ENCODE results near the gene CTU1. TPM values are rescaled to one million over a fixed set of nuclear protein-coding genes. Genes with fewer than 3 reads are reported as not detected.

The CTU1 gene
- 4.8 TPM for total RNA-seq
- polyA plus RNA-seq (ENCODE audit: insufficient read depth in 1 of 8, insufficient read length in 8 of 8, low replicate concordance in 1 of 8) = 1 to 10 TPM; 2.7 to 4.3 (median 3.3) TPM
- long read RNA-seq, donor 1, partial matches to known transcripts = 0 of 1 reads
- long read RNA-seq, donor 1, other reads (novel, unspliced or antisense) = 0 of 1 reads
- long read RNA-seq, donor 2 = 0 reads
- long read RNA-seq, donor 3, partial matches to known transcripts = 0 of 4 reads
- long read RNA-seq, donor 3, other reads (novel, unspliced or antisense) = 0 of 4 reads
- long read RNA-seq, donor 4, transcript CTU1-201 (3 exons, 2,087 nt) = major isoform, 5 of 5 reads
- long read RNA-seq, donor 4, partial matches to known transcripts = 0 of 5 reads
- long read RNA-seq, donor 4, other reads (novel, unspliced or antisense) = 0 of 5 reads
- long read RNA-seq, donor 5, transcript CTU1-201 (3 exons, 2,087 nt) = major isoform, 9 of 9 reads
- long read RNA-seq, donor 5, partial matches to known transcripts = 0 of 9 reads
- long read RNA-seq, donor 5, other reads (novel, unspliced or antisense) = 0 of 9 reads
- long read RNA-seq, donor 6, transcript CTU1-201 (3 exons, 2,087 nt) = major isoform, 7 of 7 reads
- long read RNA-seq, donor 6, partial matches to known transcripts = 0 of 7 reads
- long read RNA-seq, donor 6, other reads (novel, unspliced or antisense) = 0 of 7 reads
- long read RNA-seq, donor 7, transcript CTU1-201 (3 exons, 2,087 nt) = major isoform, 5 of 5 reads
- long read RNA-seq, donor 7, partial matches to known transcripts = 0 of 5 reads
- long read RNA-seq, donor 7, other reads (novel, unspliced or antisense) = 0 of 5 reads
- long read RNA-seq, donor 8, transcript CTU1-201 (3 exons, 2,087 nt) = major isoform, 5 of 5 reads
- long read RNA-seq, donor 8, partial matches to known transcripts = 0 of 5 reads
- long read RNA-seq, donor 8, other reads (novel, unspliced or antisense) = 0 of 5 reads
- long read RNA-seq, donor 9, partial matches to known transcripts = 0 of 3 reads
- long read RNA-seq, donor 9, other reads (novel, unspliced or antisense) = 0 of 3 reads
- long read RNA-seq, donor 10, partial matches to known transcripts = 0 of 3 reads
- long read RNA-seq, donor 10, other reads (novel, unspliced or antisense) = 0 of 3 reads
- long read RNA-seq, donor 11, transcript CTU1-201 (3 exons, 2,087 nt) = major isoform, 7 of 7 reads
- long read RNA-seq, donor 11, partial matches to known transcripts = 0 of 7 reads
- long read RNA-seq, donor 11, other reads (novel, unspliced or antisense) = 0 of 7 reads

GRCh38 chr19:51108066-51108804 lies at the start of gene CTU1:
CTU1 (minus strand) TSS chr19:51108409; CDS start chr19:51104569, 3,840 bp downstream.
- DNase-seq = peak; percentile 100
- H3K36me3 ChIP-seq (ENCODE audit: control insufficient read depth, insufficient read depth, low read length) = peaks cover 12% of the 10 kb centered on the region
- H3K27me3 ChIP-seq (ENCODE audit: control insufficient read depth, insufficient read depth, low read length) = peaks cover 7% of the 10 kb centered on the region
- WGBS (ENCODE audit: insufficient coverage) = 0% methylated on average over 37 of the region's 43 CpGs
- no peaks in the 10 kb centered on the region for H3K9me3 ChIP-seq (replicated peaks; ENCODE audit: control insufficient read depth, low read depth, low read length)
- peaks cover 16% of the 10 kb centered on the region for H3K4me1 ChIP-seq (ENCODE audit: control insufficient read depth, insufficient read depth, low read length)
- H3K4me3 ChIP-seq (ENCODE audit: low read length) = peak within 1 kb of the TSS; percentile 90
- H3K27ac ChIP-seq (ENCODE audit: low read length) = peak within 1 kb of the TSS; percentile 75

GRCh38 chr19:51157265-51157664 lies 49.1 kb upstream of the CTU1 start:
- H3K27me3 ChIP-seq (ENCODE audit: control insufficient read depth, insufficient read depth, low read length) = no peaks in the 10 kb centered on the region
- H3K27ac ChIP-seq (ENCODE audit: low read length) = no peak overlapping the region
- no peak overlapping the region for H3K4me3 ChIP-seq (ENCODE audit: low read length)
- H3K36me3 ChIP-seq (ENCODE audit: control insufficient read depth, insufficient read depth, low read length) = no peaks in the 10 kb centered on the region
- no peaks in the 10 kb centered on the region for H3K4me1 ChIP-seq (ENCODE audit: control insufficient read depth, insufficient read depth, low read length)
- no peaks in the 10 kb centered on the region for H3K9me3 ChIP-seq (replicated peaks; ENCODE audit: control insufficient read depth, low read depth, low read length)
- DNase-seq = no peak
- no CpG with 5 or more reads among the region's 2 CpGs for WGBS (ENCODE audit: insufficient coverage)

GRCh38 chr19:51156710-51157109 lies 48.5 kb upstream of the CTU1 start:
- WGBS (ENCODE audit: insufficient coverage) = 50% methylated on average over 2 of the region's 2 CpGs
- Histone ChIP-seq H3K4me1 (ENCODE audit: control insufficient read depth, insufficient read depth, low read length) (no peaks in the 10 kb centered on the region), H3K27me3 (ENCODE audit: control insufficient read depth, insufficient read depth, low read length) (no peaks in the 10 kb centered on the region), H3K36me3 (ENCODE audit: control insufficient read depth, insufficient read depth, low read length) (no peaks in the 10 kb centered on the region), H3K27ac (ENCODE audit: low read length) (no peak overlapping the region), H3K9me3 (replicated peaks; ENCODE audit: control insufficient read depth, low read depth, low read length) (no peaks in the 10 kb centered on the region), H3K4me3 (ENCODE audit: low read length) (no peak overlapping the region)
- DNase-seq = no peak

GRCh38 chr19:51150627-51151026 lies 42.4 kb upstream of the CTU1 start:
- no peaks in the 10 kb centered on the region for H3K4me1 ChIP-seq (ENCODE audit: control insufficient read depth, insufficient read depth, low read length)
- 60% methylated on average over 3 of the region's 3 CpGs for WGBS (ENCODE audit: insufficient coverage)
- no peaks in the 10 kb centered on the region for H3K9me3 ChIP-seq (replicated peaks; ENCODE audit: control insufficient read depth, low read depth, low read length)
- DNase-seq = no peak
- H3K4me3 ChIP-seq (ENCODE audit: low read length) = no peak overlapping the region
- H3K27me3 ChIP-seq (ENCODE audit: control insufficient read depth, insufficient read depth, low read length) = no peaks in the 10 kb centered on the region
- no peaks in the 10 kb centered on the region for H3K36me3 ChIP-seq (ENCODE audit: control insufficient read depth, insufficient read depth, low read length)
- H3K27ac ChIP-seq (ENCODE audit: low read length) = no peak overlapping the region

GRCh38 chr19:51148580-51148979 lies 40.4 kb upstream of the CTU1 start:
- H3K27me3 ChIP-seq (ENCODE audit: control insufficient read depth, insufficient read depth, low read length) = no peaks in the 10 kb centered on the region
- WGBS (ENCODE audit: insufficient coverage) = no CpG with 5 or more reads among the region's 3 CpGs
- H3K9me3 ChIP-seq (replicated peaks; ENCODE audit: control insufficient read depth, low read depth, low read length) = no peaks in the 10 kb centered on the region
- H3K36me3 ChIP-seq (ENCODE audit: control insufficient read depth, insufficient read depth, low read length) = no peaks in the 10 kb centered on the region
- H3K4me3 ChIP-seq (ENCODE audit: low read length) = no peak overlapping the region
- H3K27ac ChIP-seq (ENCODE audit: low read length) = no peak overlapping the region
- no peaks in the 10 kb centered on the region for H3K4me1 ChIP-seq (ENCODE audit: control insufficient read depth, insufficient read depth, low read length)
- peak; percentile 24 for DNase-seq

- no CpG with 5 or more reads among the region's 1 CpG for WGBS (ENCODE audit: insufficient coverage)
Measured at GRCh38 chr19:51147663-51148062, 39.5 kb upstream of the CTU1 start.

GRCh38 chr19:51146751-51147150 lies 38.5 kb upstream of the CTU1 start:
- Histone ChIP-seq H3K27ac (ENCODE audit: low read length) (no peak overlapping the region), H3K36me3 (ENCODE audit: control insufficient read depth, insufficient read depth, low read length) (no peaks in the 10 kb centered on the region), H3K4me3 (ENCODE audit: low read length) (no peak overlapping the region), H3K27me3 (ENCODE audit: control insufficient read depth, insufficient read depth, low read length) (no peaks in the 10 kb centered on the region), H3K9me3 (replicated peaks; ENCODE audit: control insufficient read depth, low read depth, low read length) (no peaks in the 10 kb centered on the region), H3K4me1 (ENCODE audit: control insufficient read depth, insufficient read depth, low read length) (no peaks in the 10 kb centered on the region)
- no peak for DNase-seq
- WGBS (ENCODE audit: insufficient coverage) = 87% methylated on average over 3 of the region's 7 CpGs

More at GRCh38 chr19:51147663-51148062, 39.5 kb upstream of the CTU1 start:
- H3K27ac ChIP-seq (ENCODE audit: low read length) = no peak overlapping the region
- H3K27me3 ChIP-seq (ENCODE audit: control insufficient read depth, insufficient read depth, low read length) = no peaks in the 10 kb centered on the region
- no peaks in the 10 kb centered on the region for H3K4me1 ChIP-seq (ENCODE audit: control insufficient read depth, insufficient read depth, low read length)
- H3K9me3 ChIP-seq (replicated peaks; ENCODE audit: control insufficient read depth, low read depth, low read length) = no peaks in the 10 kb centered on the region
- H3K36me3 ChIP-seq (ENCODE audit: control insufficient read depth, insufficient read depth, low read length) = no peaks in the 10 kb centered on the region
- H3K4me3 ChIP-seq (ENCODE audit: low read length) = no peak overlapping the region
- peak; percentile 26 for DNase-seq

GRCh38 chr19:51145916-51146493 lies 37.8 kb upstream of the CTU1 start:
- Histone ChIP-seq H3K27me3 (ENCODE audit: control insufficient read depth, insufficient read depth, low read length) (no peaks in the 10 kb centered on the region), H3K27ac (ENCODE audit: low read length) (no peak overlapping the region), H3K36me3 (ENCODE audit: control insufficient read depth, insufficient read depth, low read length) (no peaks in the 10 kb centered on the region), H3K4me3 (ENCODE audit: low read length) (no peak overlapping the region), H3K4me1 (ENCODE audit: control insufficient read depth, insufficient read depth, low read length) (no peaks in the 10 kb centered on the region), H3K9me3 (replicated peaks; ENCODE audit: control insufficient read depth, low read depth, low read length) (no peaks in the 10 kb centered on the region)
- no peak for DNase-seq
- no CpG with 5 or more reads among the region's 4 CpGs for WGBS (ENCODE audit: insufficient coverage)

- no peak overlapping the region for H3K27ac ChIP-seq (ENCODE audit: low read length)
- no peak overlapping the region for H3K4me3 ChIP-seq (ENCODE audit: low read length)
- 79% methylated on average over 9 of the region's 11 CpGs for WGBS (ENCODE audit: insufficient coverage)
- no peaks in the 10 kb centered on the region for H3K4me1 ChIP-seq (ENCODE audit: control insufficient read depth, insufficient read depth, low read length)
- H3K27me3 ChIP-seq (ENCODE audit: control insufficient read depth, insufficient read depth, low read length) = no peaks in the 10 kb centered on the region
- no peaks in the 10 kb centered on the region for H3K36me3 ChIP-seq (ENCODE audit: control insufficient read depth, insufficient read depth, low read length)
- DNase-seq = no peak
- no peaks in the 10 kb centered on the region for H3K9me3 ChIP-seq (replicated peaks; ENCODE audit: control insufficient read depth, low read depth, low read length)
Measured at GRCh38 chr19:51144482-51145045, 36.4 kb upstream of the CTU1 start.

All from muscle of leg (tissue), 16 donors.